Neural cell (in vitro differentiated cells): ENCODE measurements around the gene GABRR1. TPM values are rescaled to one million over a fixed set of nuclear protein-coding genes. Genes with fewer than 3 reads are reported as not detected.

Experiments
- H2AFZ ChIP-seq: fragments of 200-600, 300-800 bp; sonication (generic), shearing (Covaris generic); 2 replicates; pipeline ENCODE4 v1.6.0; 2014; ENCODE audit warnings: low read depth, mild to moderate bottlenecking, antibody characterized with exemption, low read length, moderate library complexity
- H3F3A ChIP-seq: fragments of 200-600 bp; shearing (Covaris generic); 2 replicates; pipeline ENCODE4 v1.6.1; 2016; ENCODE audit warnings: mild to moderate bottlenecking, moderate library complexity, mixed read lengths, antibody characterized with exemption, low read length; ENCODE audit not compliant: insufficient read depth, poor library complexity, severe bottlenecking
- H3K27ac ChIP-seq: fragments of 200-600, 300-800 bp; sonication (generic), shearing (Covaris generic); 2 replicates; pipeline ENCODE4 v1.5.1; 2014; ENCODE audit warnings: mild to moderate bottlenecking, low read length, moderate library complexity
- H3K27me3 ChIP-seq: fragments of 300-800, 200-600 bp; sonication (generic), shearing (Covaris generic); 2 replicates; pipeline ENCODE4 v1.6.0; 2014; ENCODE audit warnings: mild to moderate bottlenecking, low read depth, low read length, moderate library complexity; ENCODE audit not compliant: insufficient read depth
- H3K36me3 ChIP-seq: fragments of 300-800, 200-600 bp; sonication (generic), shearing (Covaris generic); 2 replicates; pipeline ENCODE4 v1.5.1; 2014; ENCODE audit warnings: mild to moderate bottlenecking, antibody characterized with exemption, low read length, moderate library complexity; ENCODE audit not compliant: insufficient read depth
- H3K4me2 ChIP-seq: fragments of 300-800, 200-600 bp; sonication (generic), shearing (Covaris generic); 2 replicates; pipeline ENCODE4 v1.6.0; 2014; ENCODE audit warnings: mild to moderate bottlenecking, low read length
- H3K4me3 ChIP-seq: fragments of 300-800, 200-600 bp; sonication (generic), shearing (Covaris generic); 2 replicates; pipeline ENCODE4 v1.5.1; 2014; ENCODE audit warnings: mild to moderate bottlenecking, low read length, moderate library complexity
- H3K79me2 ChIP-seq: fragments of 200-600 bp; shearing (Covaris generic); replicated peaks from 2 replicates; pipeline ENCODE4 v1.6.0; 2014; ENCODE audit warnings: mild to moderate bottlenecking, low read length, moderate library complexity; ENCODE audit not compliant: insufficient read depth
- H3K9ac ChIP-seq: fragments of 300-800, 200-600 bp; sonication (generic), shearing (Covaris generic); 2 replicates; pipeline ENCODE4 v1.6.1; 2016; ENCODE audit warnings: mild to moderate bottlenecking, low read length, mixed read lengths
- H3K9me2 ChIP-seq: fragments of 200-600 bp; shearing (Covaris generic); 2 replicates; pipeline ENCODE4 v1.6.1; 2016; ENCODE audit warnings: mild to moderate bottlenecking, low read length, mixed read lengths; ENCODE audit not compliant: insufficient read depth
- H3K9me3 ChIP-seq: fragments of 200-600, 300-800 bp; sonication (generic), shearing (Covaris generic); 2 replicates; pipeline ENCODE4 v1.6.1; 2016; ENCODE audit warnings: mild to moderate bottlenecking, mixed run types, low read length, moderate library complexity, mixed read lengths
- H4K20me1 ChIP-seq: fragments of 200-600 bp; shearing (Covaris generic); 2 replicates; pipeline ENCODE4 v1.6.1; 2016; ENCODE audit warnings: mild to moderate bottlenecking, mixed run types; ENCODE audit not compliant: insufficient read depth
- EP300 ChIP-seq: fragments of 450-650 bp; conservative IDR thresholded peaks from 2 replicates; pipeline ENCODE4 v1.6.1; 2014; ENCODE audit warnings: antibody characterized with exemption, mild to moderate bottlenecking, moderate library complexity; ENCODE audit not compliant: poor library complexity, severe bottlenecking
- EZH2 ChIP-seq: fragments of 200-600, 300-800 bp; shearing (Covaris generic), sonication (generic); IDR thresholded peaks from 2 replicates; pipeline ENCODE4 v1.6.1; 2014; ENCODE audit warnings: antibody characterized with exemption, low read length, borderline replicate concordance, mild to moderate bottlenecking; ENCODE audit not compliant: insufficient read depth, poor library complexity, severe bottlenecking
- MXI1 ChIP-seq: fragments of 450-650 bp; conservative IDR thresholded peaks from 2 replicates; pipeline ENCODE4 v1.6.1; 2014; ENCODE audit warnings: antibody characterized with exemption, mild to moderate bottlenecking; ENCODE audit not compliant: poor library complexity, severe bottlenecking
- POLR2AphosphoS5 ChIP-seq: IDR thresholded peaks from 2 replicates; pipeline ENCODE4 v1.6.1; 2012
- RAD21 ChIP-seq: fragments of 450-650 bp; conservative IDR thresholded peaks from 2 replicates; pipeline ENCODE4 v1.6.1; 2014; ENCODE audit warnings: antibody characterized with exemption, mild to moderate bottlenecking, moderate library complexity
- SMC3 ChIP-seq: fragments of 450-650 bp; conservative IDR thresholded peaks from 2 replicates; pipeline ENCODE4 v1.6.1; 2014; ENCODE audit warnings: antibody characterized with exemption, mild to moderate bottlenecking, moderate library complexity; ENCODE audit not compliant: poor library complexity
- TAF1 ChIP-seq: IDR thresholded peaks from 2 replicates; pipeline ENCODE4 v1.6.1; 2012; ENCODE audit warnings: low read depth
- polyA plus RNA-seq: library from polyadenylated mRNA; depleted of rRNA; stranded (reverse); fragments of >200 nt; gene quantifications from 2 replicates; pipeline ENCODE4 v1.2.3, GENCODE V29; 2014
- TF ChIP-seq, protein P1 (sequence below): IDR thresholded peaks from 2 replicates; pipeline ENCODE4 v1.6.1; 2012; ENCODE audit warnings: borderline replicate concordance
- TF ChIP-seq, protein P2 (sequence below): fragments of 450-650 bp; IDR thresholded peaks from 2 replicates; pipeline ENCODE4 v1.5.1; 2014; ENCODE audit warnings: antibody characterized with exemption, mild to moderate bottlenecking, moderate library complexity; ENCODE audit not compliant: poor library complexity, severe bottlenecking

GABRR1 gene
- polyA plus RNA-seq, 1 donor from 2014 or later: not detected

DNA sequence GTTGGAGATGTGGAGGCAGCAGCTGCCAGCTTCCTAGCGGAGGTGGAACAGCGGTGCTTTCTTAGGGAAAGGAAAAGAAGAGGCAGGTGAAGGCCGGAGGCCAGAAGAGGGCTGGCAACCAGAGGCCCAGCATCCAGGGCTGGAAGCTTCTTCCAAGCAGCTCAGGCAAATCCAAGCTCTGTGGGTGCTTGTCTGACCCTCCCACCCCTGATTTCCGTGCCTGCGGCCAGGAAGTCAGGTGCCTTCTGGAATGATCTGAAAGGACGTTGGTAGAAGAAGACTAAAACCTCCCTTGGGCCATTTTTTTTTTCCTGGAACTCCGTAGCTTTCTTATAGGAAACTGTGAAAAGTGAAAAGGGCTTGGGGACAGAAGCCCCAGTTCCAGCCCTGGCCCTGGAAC, 33.1 kb upstream of the GABRR1 start:
- no peaks in the 10 kb centered on the region for H3K79me2 ChIP-seq
- H3K9ac ChIP-seq: no peak overlapping the region
- no peaks in the 10 kb centered on the region for H3K9me3 ChIP-seq
- no peak overlapping the region for H2AFZ ChIP-seq
- no peak overlapping the region for H3K27ac ChIP-seq
- no peak overlapping the region for H3K4me2 ChIP-seq
- H4K20me1 ChIP-seq: no peaks in the 10 kb centered on the region
- no peaks in the 10 kb centered on the region for H3F3A ChIP-seq
- no peak for TF ChIP-seq SMC3
- TF ChIP-seq, protein P1, sequence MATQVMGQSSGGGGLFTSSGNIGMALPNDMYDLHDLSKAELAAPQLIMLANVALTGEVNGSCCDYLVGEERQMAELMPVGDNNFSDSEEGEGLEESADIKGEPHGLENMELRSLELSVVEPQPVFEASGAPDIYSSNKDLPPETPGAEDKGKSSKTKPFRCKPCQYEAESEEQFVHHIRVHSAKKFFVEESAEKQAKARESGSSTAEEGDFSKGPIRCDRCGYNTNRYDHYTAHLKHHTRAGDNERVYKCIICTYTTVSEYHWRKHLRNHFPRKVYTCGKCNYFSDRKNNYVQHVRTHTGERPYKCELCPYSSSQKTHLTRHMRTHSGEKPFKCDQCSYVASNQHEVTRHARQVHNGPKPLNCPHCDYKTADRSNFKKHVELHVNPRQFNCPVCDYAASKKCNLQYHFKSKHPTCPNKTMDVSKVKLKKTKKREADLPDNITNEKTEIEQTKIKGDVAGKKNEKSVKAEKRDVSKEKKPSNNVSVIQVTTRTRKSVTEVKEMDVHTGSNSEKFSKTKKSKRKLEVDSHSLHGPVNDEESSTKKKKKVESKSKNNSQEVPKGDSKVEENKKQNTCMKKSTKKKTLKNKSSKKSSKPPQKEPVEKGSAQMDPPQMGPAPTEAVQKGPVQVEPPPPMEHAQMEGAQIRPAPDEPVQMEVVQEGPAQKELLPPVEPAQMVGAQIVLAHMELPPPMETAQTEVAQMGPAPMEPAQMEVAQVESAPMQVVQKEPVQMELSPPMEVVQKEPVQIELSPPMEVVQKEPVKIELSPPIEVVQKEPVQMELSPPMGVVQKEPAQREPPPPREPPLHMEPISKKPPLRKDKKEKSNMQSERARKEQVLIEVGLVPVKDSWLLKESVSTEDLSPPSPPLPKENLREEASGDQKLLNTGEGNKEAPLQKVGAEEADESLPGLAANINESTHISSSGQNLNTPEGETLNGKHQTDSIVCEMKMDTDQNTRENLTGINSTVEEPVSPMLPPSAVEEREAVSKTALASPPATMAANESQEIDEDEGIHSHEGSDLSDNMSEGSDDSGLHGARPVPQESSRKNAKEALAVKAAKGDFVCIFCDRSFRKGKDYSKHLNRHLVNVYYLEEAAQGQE: no peak
- no peaks in the 10 kb centered on the region for H3K9me2 ChIP-seq
- H3K27me3 ChIP-seq: no peaks in the 10 kb centered on the region
- no peak overlapping the region for H3K4me3 ChIP-seq
- H3K36me3 ChIP-seq: no peaks in the 10 kb centered on the region

DNA sequence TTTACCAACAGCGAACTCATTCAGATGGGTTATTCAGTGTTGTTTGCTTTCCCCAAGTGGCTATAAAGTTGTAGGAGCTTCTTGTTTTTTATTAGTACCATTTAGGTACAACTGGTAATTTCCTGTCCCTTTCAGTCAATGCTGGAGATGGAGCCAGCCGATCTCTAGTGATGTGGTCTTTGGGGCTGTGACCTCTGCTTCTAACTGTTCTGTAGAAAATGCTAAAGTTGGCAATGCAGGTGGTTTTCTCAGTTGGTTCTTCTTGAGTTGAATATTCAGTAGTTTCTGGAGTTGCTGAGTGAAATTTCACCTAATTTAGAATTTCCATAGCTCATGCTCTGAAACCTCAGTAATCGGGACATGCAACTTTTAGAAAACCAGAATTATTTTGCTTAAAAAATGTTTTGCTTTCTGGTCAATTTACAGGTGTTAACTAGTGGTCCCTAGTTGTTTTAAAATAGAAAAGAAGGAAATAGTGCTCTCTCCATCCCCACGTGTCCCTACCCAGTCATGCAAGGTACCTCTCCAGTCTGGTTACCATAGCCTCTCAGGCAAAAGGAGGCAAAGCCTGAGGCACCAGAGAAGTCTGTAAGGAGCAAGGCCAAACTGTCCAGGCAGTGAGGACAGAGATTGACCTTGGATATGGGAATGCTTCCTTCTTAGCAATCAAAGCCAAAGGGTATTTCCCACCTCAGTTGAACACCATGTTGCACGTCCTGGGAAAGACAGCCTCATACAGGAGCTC, 27.3 kb upstream of the GABRR1 start:
- Histone ChIP-seq H3K79me2 (no peaks in the 10 kb centered on the region), H3K4me2 (no peak overlapping the region), H3K4me3 (no peak overlapping the region), H3K36me3 (no peaks in the 10 kb centered on the region), H3K9me3 (no peaks in the 10 kb centered on the region), H4K20me1 (no peaks in the 10 kb centered on the region), H2AFZ (no peak overlapping the region), H3K27ac (no peak overlapping the region), H3K27me3 (no peaks in the 10 kb centered on the region), H3K9ac (no peak overlapping the region), H3F3A (no peaks in the 10 kb centered on the region), H3K9me2 (no peaks in the 10 kb centered on the region)
- no peak for TF ChIP-seq EP300
- TF ChIP-seq EZH2: no peak
- TF ChIP-seq RAD21: no peak
- TF ChIP-seq POLR2AphosphoS5: no peak
- no peak for TF ChIP-seq TAF1
- TF ChIP-seq SMC3: no peak
- TF ChIP-seq, protein P1: no peak
- TF ChIP-seq MXI1: no peak
- TF ChIP-seq, protein P2, sequence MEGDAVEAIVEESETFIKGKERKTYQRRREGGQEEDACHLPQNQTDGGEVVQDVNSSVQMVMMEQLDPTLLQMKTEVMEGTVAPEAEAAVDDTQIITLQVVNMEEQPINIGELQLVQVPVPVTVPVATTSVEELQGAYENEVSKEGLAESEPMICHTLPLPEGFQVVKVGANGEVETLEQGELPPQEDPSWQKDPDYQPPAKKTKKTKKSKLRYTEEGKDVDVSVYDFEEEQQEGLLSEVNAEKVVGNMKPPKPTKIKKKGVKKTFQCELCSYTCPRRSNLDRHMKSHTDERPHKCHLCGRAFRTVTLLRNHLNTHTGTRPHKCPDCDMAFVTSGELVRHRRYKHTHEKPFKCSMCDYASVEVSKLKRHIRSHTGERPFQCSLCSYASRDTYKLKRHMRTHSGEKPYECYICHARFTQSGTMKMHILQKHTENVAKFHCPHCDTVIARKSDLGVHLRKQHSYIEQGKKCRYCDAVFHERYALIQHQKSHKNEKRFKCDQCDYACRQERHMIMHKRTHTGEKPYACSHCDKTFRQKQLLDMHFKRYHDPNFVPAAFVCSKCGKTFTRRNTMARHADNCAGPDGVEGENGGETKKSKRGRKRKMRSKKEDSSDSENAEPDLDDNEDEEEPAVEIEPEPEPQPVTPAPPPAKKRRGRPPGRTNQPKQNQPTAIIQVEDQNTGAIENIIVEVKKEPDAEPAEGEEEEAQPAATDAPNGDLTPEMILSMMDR: no peak
